Keratinocyte (primary cell): ENCODE data around the gene KSR2. TPM values are rescaled to one million over a fixed set of nuclear protein-coding genes. Genes with fewer than 3 reads are reported as not detected.

Experiments
- DNase-seq: peaks from one replicate; pipeline ENCODE4 v3.0.0-alpha.2; 2011; ENCODE audit warnings: low read depth, missing footprints, low spot score
- FAIRE-seq: peaks from 2 replicates; lab custom pipeline; 2011; peaks lifted over from hg19 to GRCh38; lab: Jason Lieb, UNC
- H2AFZ ChIP-seq: 2 replicates; pipeline ENCODE4 v1.6.0; 2012; ENCODE audit warnings: low read length, control low read depth, inconsistent platforms; ENCODE audit not compliant: control insufficient read depth
- H3K27ac ChIP-seq: 2 replicates; pipeline ENCODE4 v1.5.1; 2011; ENCODE audit warnings: low read length; ENCODE audit not compliant: control insufficient read depth, insufficient read depth
- H3K27me3 ChIP-seq: 3 replicates; pipeline ENCODE4 v1.6.0; 2011; ENCODE audit warnings: low read length; ENCODE audit not compliant: control insufficient read depth, insufficient read depth; ENCODE audit errors: extremely low read depth
- H3K36me3 ChIP-seq, 2 experiments: 2 replicates in 1 of 2; 3 replicates in 1 of 2; pipeline ENCODE4 v1.5.1; 2011; ENCODE audit warnings: low read length in 2 of 2, mild to moderate bottlenecking in 1 of 2; ENCODE audit not compliant: control insufficient read depth in 2 of 2, insufficient read depth in 2 of 2; ENCODE audit errors: extremely low read depth in 1 of 2
- H3K4me1 ChIP-seq: 3 replicates; pipeline ENCODE4 v1.5.1; 2011; ENCODE audit warnings: low read length; ENCODE audit not compliant: control insufficient read depth, insufficient read depth; ENCODE audit errors: extremely low read depth
- H3K4me2 ChIP-seq: 3 replicates; pipeline ENCODE4 v1.6.0; 2011; ENCODE audit warnings: low read depth, low read length; ENCODE audit not compliant: control insufficient read depth, insufficient read depth; ENCODE audit errors: extremely low read depth
- H3K4me3 ChIP-seq, 3 experiments: fragments of 200-600 bp in 1 of 3; sonication (generic) in 1 of 3; 2 replicates in 2 of 3; 3 replicates in 1 of 3; pipeline ENCODE4 v1.5.1; 2011 to 2016; ENCODE audit warnings: low read length in 3 of 3, mild to moderate bottlenecking in 3 of 3, control low read depth in 2 of 3, inconsistent platforms in 1 of 3, low read depth in 1 of 3, mixed read lengths in 1 of 3, mixed run types in 1 of 3, moderate library complexity in 1 of 3; ENCODE audit not compliant: control insufficient read depth in 2 of 3, insufficient read depth in 2 of 3; ENCODE audit errors: extremely low read depth in 1 of 3
- H3K79me2 ChIP-seq: 2 replicates; pipeline ENCODE4 v1.6.0; 2012; ENCODE audit warnings: low read length; ENCODE audit not compliant: control insufficient read depth, insufficient read depth
- H3K9ac ChIP-seq: 3 replicates; pipeline ENCODE4 v1.6.0; 2011; ENCODE audit warnings: low read length; ENCODE audit not compliant: control insufficient read depth, insufficient read depth; ENCODE audit errors: extremely low read depth
- H3K9me1 ChIP-seq: 3 replicates; pipeline ENCODE4 v1.6.0; 2011; ENCODE audit warnings: low read length; ENCODE audit not compliant: control insufficient read depth, insufficient read depth; ENCODE audit errors: extremely low read depth
- H3K9me3 ChIP-seq: 2 replicates; pipeline ENCODE4 v1.5.1; 2012; ENCODE audit warnings: low read depth, low read length; ENCODE audit not compliant: control insufficient read depth
- H4K20me1 ChIP-seq: 3 replicates; pipeline ENCODE4 v1.6.0; 2011; ENCODE audit warnings: low read length; ENCODE audit not compliant: control insufficient read depth, insufficient read depth; ENCODE audit errors: extremely low read depth
- EZH2 ChIP-seq: IDR thresholded peaks from one replicate; pipeline ENCODE4 v1.6.1; 2012; ENCODE audit warnings: inconsistent platforms, mild to moderate bottlenecking, low read length, moderate library complexity
- dilution Hi-C: fragments of 300-500 bp; cut with MboI; formaldehyde crosslinking; loops from one replicate; pipeline ENCODE4 v1.7.0; 2020; ENCODE audit warnings: low sequenced_read_pairs; ENCODE audit not compliant: extremely low pct_ligation_motif_present
- polyA plus RNA-seq, 5 experiments: library from polyadenylated mRNA; depleted of rRNA in 3 of 5; stranded (reverse) in 3 of 5; stranded (forward) in 1 of 5; unstranded in 1 of 5; fragments of >200 nt; gene quantifications; 1 replicate in 1 of 5; 2 replicates in 3 of 5; 3 replicates in 1 of 5; pipeline versions ENCODE4 v1.2.1 to v1.2.3, GENCODE V29; 2011 to 2012; ENCODE audit warnings: missing spikeins in 2 of 5, low read depth in 1 of 5, low replicate concordance in 1 of 5
- TF ChIP-seq, protein P1 (sequence below), 3 experiments: IDR thresholded peaks in 1 of 3; conservative IDR thresholded peaks in 1 of 3; optimal IDR thresholded peaks in 1 of 3; 2 replicates in 2 of 3; 3 replicates in 1 of 3; pipeline versions ENCODE3 to v1.5.1; 2011; ENCODE audit warnings: low read length in 3 of 3, mild to moderate bottlenecking in 3 of 3, moderate library complexity in 2 of 3, control low read depth in 1 of 3, inconsistent platforms in 1 of 3; ENCODE audit not compliant: insufficient read depth in 2 of 3; ENCODE audit errors: extremely low read depth in 1 of 3

The KSR2 gene
- polyA plus RNA-seq, 1 donor (not counting 4 experiments of a cell fraction or from before 2014, with no cell fraction given) = 0.01 TPM

DNA sequence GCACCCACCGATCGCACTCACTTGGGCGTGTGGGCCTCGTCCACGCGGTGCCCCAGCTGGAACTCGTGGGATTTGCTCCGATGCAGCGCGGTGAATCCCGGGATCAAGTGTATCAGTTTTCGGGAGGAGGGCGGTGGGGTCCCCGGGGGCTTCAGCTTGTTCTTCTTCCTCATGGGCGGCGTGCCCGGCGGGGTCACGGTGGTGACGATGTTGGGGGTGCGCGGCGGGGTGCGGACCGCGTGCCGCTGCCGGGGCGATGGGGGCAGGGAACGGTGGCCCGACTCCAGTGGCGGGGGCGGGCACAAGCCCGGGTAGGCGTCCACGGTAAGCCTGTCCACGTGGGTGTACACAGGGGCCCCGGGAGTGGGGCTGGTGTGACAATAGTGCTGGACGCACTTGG lies 207.8 kb downstream of the KSR2 start:
- FAIRE-seq (no peak), DNase-seq (no peak)
- H3K4me1 ChIP-seq = no peaks in the 10 kb centered on the region
- H3K27ac ChIP-seq = no peak overlapping the region
- no peak overlapping the region for H3K4me2 ChIP-seq
- H3K9ac ChIP-seq = no peak overlapping the region
- no peaks in the 10 kb centered on the region for H3K27me3 ChIP-seq
- no peaks in the 10 kb centered on the region for H3K9me3 ChIP-seq
- H3K79me2 ChIP-seq = no peaks in the 10 kb centered on the region
- H3K4me3 ChIP-seq = no peak overlapping the region
- no peaks in the 10 kb centered on the region for H3K9me1 ChIP-seq
- TF ChIP-seq, protein P1, sequence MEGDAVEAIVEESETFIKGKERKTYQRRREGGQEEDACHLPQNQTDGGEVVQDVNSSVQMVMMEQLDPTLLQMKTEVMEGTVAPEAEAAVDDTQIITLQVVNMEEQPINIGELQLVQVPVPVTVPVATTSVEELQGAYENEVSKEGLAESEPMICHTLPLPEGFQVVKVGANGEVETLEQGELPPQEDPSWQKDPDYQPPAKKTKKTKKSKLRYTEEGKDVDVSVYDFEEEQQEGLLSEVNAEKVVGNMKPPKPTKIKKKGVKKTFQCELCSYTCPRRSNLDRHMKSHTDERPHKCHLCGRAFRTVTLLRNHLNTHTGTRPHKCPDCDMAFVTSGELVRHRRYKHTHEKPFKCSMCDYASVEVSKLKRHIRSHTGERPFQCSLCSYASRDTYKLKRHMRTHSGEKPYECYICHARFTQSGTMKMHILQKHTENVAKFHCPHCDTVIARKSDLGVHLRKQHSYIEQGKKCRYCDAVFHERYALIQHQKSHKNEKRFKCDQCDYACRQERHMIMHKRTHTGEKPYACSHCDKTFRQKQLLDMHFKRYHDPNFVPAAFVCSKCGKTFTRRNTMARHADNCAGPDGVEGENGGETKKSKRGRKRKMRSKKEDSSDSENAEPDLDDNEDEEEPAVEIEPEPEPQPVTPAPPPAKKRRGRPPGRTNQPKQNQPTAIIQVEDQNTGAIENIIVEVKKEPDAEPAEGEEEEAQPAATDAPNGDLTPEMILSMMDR (optimal IDR thresholded peaks at IDR 0.05 in 1 of 3, IDR thresholded peaks at IDR 0.05 in 1 of 3, conservative IDR thresholded peaks at IDR 0.05 in 1 of 3; ENCODE audit: extremely low read depth in 1 of 3, insufficient read depth in 2 of 3, low read length in 3 of 3) = no peak
- TF ChIP-seq EZH2 = no peak
- H4K20me1 ChIP-seq = no peaks in the 10 kb centered on the region
- H3K36me3 ChIP-seq = no peaks in the 10 kb centered on the region
- no peak overlapping the region for H2AFZ ChIP-seq
- dilution Hi-C loops = no loop called here

DNA sequence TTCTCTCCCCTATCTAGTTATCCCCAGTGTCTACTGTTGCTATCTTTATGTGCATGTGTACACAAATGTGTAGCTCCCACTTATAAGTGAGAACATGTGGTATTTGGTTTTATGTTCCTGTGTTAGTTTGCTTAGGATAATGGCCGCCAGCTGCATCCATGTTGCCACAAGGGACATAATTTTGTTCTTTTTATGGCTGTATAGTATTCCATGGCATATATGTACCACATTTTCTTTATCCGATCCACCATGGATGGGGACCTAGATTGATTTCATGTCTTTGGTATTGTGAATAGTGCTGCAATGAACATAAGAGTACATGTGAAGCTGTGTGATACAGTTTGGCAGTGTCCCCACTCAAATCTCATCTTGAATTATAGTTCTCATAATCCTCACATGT lies 218.1 kb downstream of the KSR2 start:
- no peak for FAIRE-seq
- Histone ChIP-seq H2AFZ (no peak overlapping the region), H3K4me2 (no peak overlapping the region), H3K9me1 (no peaks in the 10 kb centered on the region), H4K20me1 (no peaks in the 10 kb centered on the region), H3K79me2 (no peaks in the 10 kb centered on the region), H3K27ac (no peak overlapping the region), H3K36me3 (no peaks in the 10 kb centered on the region), H3K9me3 (no peaks in the 10 kb centered on the region), H3K4me1 (no peaks in the 10 kb centered on the region), H3K9ac (no peak overlapping the region), H3K27me3 (no peaks in the 10 kb centered on the region), H3K4me3 (no peak overlapping the region)
- DNase-seq = no peak
- TF ChIP-seq EZH2 = no peak
- TF ChIP-seq, protein P1 (optimal IDR thresholded peaks at IDR 0.05 in 1 of 3, IDR thresholded peaks at IDR 0.05 in 1 of 3, conservative IDR thresholded peaks at IDR 0.05 in 1 of 3; ENCODE audit: extremely low read depth in 1 of 3, insufficient read depth in 2 of 3, low read length in 3 of 3) = no peak
- dilution Hi-C loops = no loop called here
